Neural progenitor cell (in vitro differentiated cells): ENCODE data around the gene NRG3. TPM values are rescaled to one million over a fixed set of nuclear protein-coding genes. Genes with fewer than 3 reads are reported as not detected.

ENCODE experiments used
- DNase-seq: peaks from one replicate; pipeline ENCODE4 v3.0.0-alpha.2; 2016; ENCODE audit warnings: low spot score
- H2AFZ ChIP-seq: fragments of 200-600 bp; sonication (generic); replicated peaks from 2 replicates; pipeline ENCODE4 v1.6.1; 2016; ENCODE audit warnings: antibody characterized with exemption
- H3F3A ChIP-seq: fragments of 200-600 bp; sonication (generic); 2 replicates; pipeline ENCODE4 v1.6.1; 2016; ENCODE audit warnings: antibody characterized with exemption, low read depth
- H3K27ac ChIP-seq: fragments of 200-600 bp; sonication (generic); 2 replicates; pipeline ENCODE4 v1.5.1; 2016; ENCODE audit warnings: mild to moderate bottlenecking
- H3K27me3 ChIP-seq: fragments of 200-600 bp; sonication (generic); 2 replicates; pipeline ENCODE4 v1.6.1; 2016; ENCODE audit warnings: mild to moderate bottlenecking, moderate library complexity
- H3K36me3 ChIP-seq: fragments of 200-600 bp; sonication (generic); 2 replicates; pipeline ENCODE4 v1.5.1; 2016
- H3K4me1 ChIP-seq: fragments of 200-600 bp; sonication (generic); 2 replicates; pipeline ENCODE4 v1.6.1; 2016; ENCODE audit warnings: mixed run types
- H3K4me2 ChIP-seq: fragments of 200-600 bp; sonication (generic); 2 replicates; pipeline ENCODE4 v1.6.1; 2016
- H3K4me3 ChIP-seq: fragments of 200-600 bp; sonication (generic); 2 replicates; pipeline ENCODE4 v1.5.1; 2016
- H3K79me2 ChIP-seq: fragments of 200-600 bp; sonication (generic); 2 replicates; pipeline ENCODE4 v1.6.1; 2016; ENCODE audit warnings: low read depth
- H3K9ac ChIP-seq: fragments of 200-600 bp; sonication (generic); 2 replicates; pipeline ENCODE4 v1.6.1; 2016
- H3K9me3 ChIP-seq: fragments of 200-600 bp; sonication (generic); 2 replicates; pipeline ENCODE4 v1.5.1; 2016; ENCODE audit warnings: low read depth
- H4K20me1 ChIP-seq: fragments of 200-600 bp; sonication (generic); 2 replicates; pipeline ENCODE4 v1.6.1; 2016; ENCODE audit warnings: low read depth
- H3K27ac Mint-ChIP-seq: 3 replicates; pipeline ENCODE4 v1.8.0; 2021; ENCODE audit warnings: mixed read lengths
- H3K27me3 Mint-ChIP-seq: 2 replicates; pipeline ENCODE4 v1.8.0; 2022; ENCODE audit warnings: low read depth, mild to moderate bottlenecking, inconsistent platforms, moderate library complexity, mixed read lengths; ENCODE audit not compliant: insufficient read depth
- H3K36me3 Mint-ChIP-seq: 3 replicates; pipeline ENCODE4 v1.8.0; 2021; ENCODE audit warnings: mixed read lengths
- H3K4me1 Mint-ChIP-seq: 3 replicates; pipeline ENCODE4 v1.8.0; 2021; ENCODE audit warnings: mixed read lengths
- H3K4me3 Mint-ChIP-seq: 3 replicates; pipeline ENCODE4 v1.8.0; 2021; ENCODE audit warnings: mild to moderate bottlenecking, moderate library complexity, mixed read lengths
- H3K9me3 Mint-ChIP-seq: 3 replicates; pipeline ENCODE4 v1.8.0; 2020; ENCODE audit warnings: mixed read lengths
- EZH2 ChIP-seq: fragments of 200-600 bp; sonication (generic); IDR thresholded peaks from 2 replicates; pipeline ENCODE4 v1.6.1; 2017; ENCODE audit warnings: antibody characterized with exemption, mild to moderate bottlenecking, moderate library complexity
- EZH2phosphoT487 ChIP-seq: fragments of 200-600 bp; sonication (generic); IDR thresholded peaks from 2 replicates; pipeline ENCODE4 v1.6.1; 2017; ENCODE audit warnings: antibody characterized with exemption
- small RNA-seq: library from RNA; depleted of rRNA; stranded (forward); fragments of <200 nt; gene quantifications from one replicate; pipeline ENCODE3, GENCODE V24; 2015
- total RNA-seq: library from RNA; depleted of rRNA; stranded (reverse); fragments of >200 nt; gene quantifications from 2 replicates; pipeline ENCODE4 v1.2.3, GENCODE V29; 2015; ENCODE audit warnings: low replicate concordance
- TF ChIP-seq, protein P1 (sequence below): fragments of 200-600 bp; sonication (generic); IDR thresholded peaks from 2 replicates; pipeline ENCODE4 v1.5.1; 2017; ENCODE audit warnings: antibody characterized with exemption, mild to moderate bottlenecking

The NRG3 gene
- total RNA-seq, 1 donor from 2014 or later, result 1.9 TPM

GRCh38 chr10:83023662-83024061 lies 1148.7 kb downstream of the NRG3 start:
- no peak overlapping the region for H3K4me2 ChIP-seq
- H3K27ac ChIP-seq, result no peak overlapping the region
- no peak overlapping the region for H3K9ac ChIP-seq
- H3F3A ChIP-seq, result no peaks in the 10 kb centered on the region
- Mint-ChIP-seq H3K9me3 (peaks cover 4% of the 10 kb centered on the region), H3K4me1 (no peaks in the 10 kb centered on the region), H3K27ac (no peak overlapping the region), H3K4me3 (no peak overlapping the region), H3K36me3 (no peaks in the 10 kb centered on the region), H3K27me3 (peaks cover 2% of the 10 kb centered on the region)
- no peaks in the 10 kb centered on the region for H3K9me3 ChIP-seq
- H3K36me3 ChIP-seq, result no peaks in the 10 kb centered on the region
- TF ChIP-seq EZH2phosphoT487 (no peak), EZH2 (no peak)
- TF ChIP-seq, protein P1, sequence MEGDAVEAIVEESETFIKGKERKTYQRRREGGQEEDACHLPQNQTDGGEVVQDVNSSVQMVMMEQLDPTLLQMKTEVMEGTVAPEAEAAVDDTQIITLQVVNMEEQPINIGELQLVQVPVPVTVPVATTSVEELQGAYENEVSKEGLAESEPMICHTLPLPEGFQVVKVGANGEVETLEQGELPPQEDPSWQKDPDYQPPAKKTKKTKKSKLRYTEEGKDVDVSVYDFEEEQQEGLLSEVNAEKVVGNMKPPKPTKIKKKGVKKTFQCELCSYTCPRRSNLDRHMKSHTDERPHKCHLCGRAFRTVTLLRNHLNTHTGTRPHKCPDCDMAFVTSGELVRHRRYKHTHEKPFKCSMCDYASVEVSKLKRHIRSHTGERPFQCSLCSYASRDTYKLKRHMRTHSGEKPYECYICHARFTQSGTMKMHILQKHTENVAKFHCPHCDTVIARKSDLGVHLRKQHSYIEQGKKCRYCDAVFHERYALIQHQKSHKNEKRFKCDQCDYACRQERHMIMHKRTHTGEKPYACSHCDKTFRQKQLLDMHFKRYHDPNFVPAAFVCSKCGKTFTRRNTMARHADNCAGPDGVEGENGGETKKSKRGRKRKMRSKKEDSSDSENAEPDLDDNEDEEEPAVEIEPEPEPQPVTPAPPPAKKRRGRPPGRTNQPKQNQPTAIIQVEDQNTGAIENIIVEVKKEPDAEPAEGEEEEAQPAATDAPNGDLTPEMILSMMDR, result no peak
- H4K20me1 ChIP-seq, result no peaks in the 10 kb centered on the region
- H3K27me3 ChIP-seq, result no peaks in the 10 kb centered on the region
- no peak overlapping the region for H2AFZ ChIP-seq
- no peak for DNase-seq
- H3K79me2 ChIP-seq, result no peaks in the 10 kb centered on the region
- no peaks in the 10 kb centered on the region for H3K4me1 ChIP-seq
- no peak overlapping the region for H3K4me3 ChIP-seq

Small RNA genes within 50 kb of the gene (small RNA-seq; reads per million reads assigned to genes)
- gene RNU6-441P, result not detected
